ENCODE results near the gene BCL2L12. TPM values are rescaled to one million over a fixed set of nuclear protein-coding genes. Genes with fewer than 3 reads are reported as not detected.

The BCL2L12 gene
- total and polyA plus RNA-seq, 2 donors (not counting 3 experiments of a cell fraction or from before 2014, with no cell fraction given) = 49.8 to 58.5 TPM

- no TSS peak for BruUV-seq (replicated peaks)
- no peaks in the 10 kb centered on the region for H4K20me1 ChIP-seq (replicated peaks; ENCODE audit: control insufficient read depth, extremely low read depth, insufficient read depth, low read length)
- POLR2A ChIA-PET = no interaction called here
- H3K9me1 ChIP-seq (replicated peaks; ENCODE audit: control insufficient read depth, extremely low read depth, insufficient read depth, low read length) = no peaks in the 10 kb centered on the region
- no peak overlapping the region for H2AFZ ChIP-seq (ENCODE audit: low read depth, low read length)
- dilution Hi-C loops (cut with MboI; ENCODE audit: extremely low pct_ligation_motif_present, low sequenced_read_pairs) = no loop called here
- intact Hi-C loops (cut with micrococcal nuclease) = loop anchor here (5.0 kb wide), 1 partner anchor 187 kb away; the partner anchor contains the start of gene PNKP
- H3K27ac ChIP-seq (ENCODE audit: insufficient read depth, low read depth, low read length) = no peak overlapping the region
- no peak overlapping the region for H3K9ac ChIP-seq (replicated peaks; ENCODE audit: extremely low read depth, insufficient read depth, low read length)
- peaks cover 47% of the 10 kb centered on the region for H3K79me2 ChIP-seq (ENCODE audit: control insufficient read depth, insufficient read depth, low read length)
- no peak overlapping the region for H3K4me2 ChIP-seq (ENCODE audit: insufficient read depth, low read length)
- DNase-seq (ENCODE audit: low read depth, low spot score) = no peak
- no peak overlapping the region for H3K4me3 ChIP-seq (replicated peaks in 1 of 3; ENCODE audit: insufficient read depth in 1 of 3, low read depth in 1 of 3, low read length in 3 of 3)
- peaks cover 23% of the 10 kb centered on the region for H3K4me1 ChIP-seq (ENCODE audit: control insufficient read depth, extremely low read depth, insufficient read depth, low read length)
- TF ChIP-seq CTCF (IDR thresholded peaks at IDR 0.05; ENCODE audit: extremely low read depth in 1 of 2, insufficient read depth in 1 of 2, low read depth in 1 of 2, low read length in 2 of 2) = no peak
- TF ChIP-seq MYC (IDR thresholded peaks at IDR 0.05; ENCODE audit: low read depth, low read length) = no peak
- no peak for TF ChIP-seq EZH2 (IDR thresholded peaks at IDR 0.05; ENCODE audit: borderline replicate concordance, low read depth, low read length, severe bottlenecking)
- no peak for TF ChIP-seq POLR2A (IDR thresholded peaks at IDR 0.05; ENCODE audit: low read depth, low read length)
- TF ChIP-seq JUN (IDR thresholded peaks at IDR 0.05; ENCODE audit: borderline replicate concordance, insufficient read depth, insufficient read length, low read depth) = no peak
- no peak for TF ChIP-seq POLR2AphosphoS5 (IDR thresholded peaks at IDR 0.05; ENCODE audit: insufficient read depth, low read depth, low read length)
- H3K9me3 ChIP-seq (replicated peaks; ENCODE audit: control insufficient read depth, insufficient read depth, low read length) = no peaks in the 10 kb centered on the region
- FAIRE-seq = no peak
- H3K27me3 ChIP-seq (ENCODE audit: control insufficient read depth in 2 of 2, insufficient read depth in 2 of 2, low read length in 2 of 2) = no peaks in the 10 kb centered on the region
- peaks cover 7 to 18% of the 10 kb centered on the region in 2 experiments for H3K36me3 ChIP-seq (ENCODE audit: control insufficient read depth in 2 of 2, extremely low read depth in 1 of 2, insufficient read depth in 2 of 2, low read length in 2 of 2)
- CTCF ChIA-PET = interaction anchor here (0.6 to 1.3 kb wide), 3 partner anchors 9 to 206 kb away, joined by 3 to 4 read pairs (median 3); no protein-coding TSS in a partner anchor
Measured at GRCh38 chr19:49679771-49680413, 14.2 kb downstream of the BCL2L12 start.

Data from endothelial cell of umbilical vein (primary cell).